MM.1S (cell line): ENCODE measurements around the gene ATP13A1.
"Not testable (repeated sequence)": the region's sequence is repeated elsewhere in the genome, so short reads cannot be mapped to it uniquely, and the experiment has no call there.

ENCODE experiments used
- DNase-seq: peaks from one replicate; pipeline ENCODE4 v3.0.0-alpha.2; 2015
- H2AFZ ChIP-seq: fragments of 300-600 bp; sonication (generic); 2 replicates; pipeline ENCODE4 v1.6.0; 2016; ENCODE audit warnings: antibody characterized with exemption, low read length
- H3F3A ChIP-seq: fragments of 300-600 bp; sonication (generic); 2 replicates; pipeline ENCODE4 v1.6.1; 2016; ENCODE audit warnings: mild to moderate bottlenecking, antibody characterized with exemption, low read length, moderate library complexity, mixed read lengths; ENCODE audit not compliant: insufficient read depth
- H3K27ac ChIP-seq: fragments of 300-600 bp; sonication (generic); 2 replicates; pipeline ENCODE4 v1.5.1; 2016; ENCODE audit warnings: mild to moderate bottlenecking, low read length
- H3K27me3 ChIP-seq: fragments of 300-600 bp; sonication (generic); replicated peaks from 2 replicates; pipeline ENCODE4 v1.6.0; 2016; ENCODE audit warnings: low read length; ENCODE audit not compliant: insufficient read depth
- H3K36me3 ChIP-seq: fragments of 300-600 bp; sonication (generic); replicated peaks from 2 replicates; pipeline ENCODE4 v1.6.1; 2016; ENCODE audit warnings: mild to moderate bottlenecking, low read length, mixed read lengths; ENCODE audit not compliant: insufficient read depth
- H3K4me1 ChIP-seq: fragments of 300-600 bp; sonication (generic); 2 replicates; pipeline ENCODE4 v1.6.1; 2016; ENCODE audit warnings: low read length, mixed read lengths
- H3K4me2 ChIP-seq: fragments of 300-600 bp; sonication (generic); 2 replicates; pipeline ENCODE4 v1.6.0; 2016; ENCODE audit warnings: low read depth, low read length
- H3K4me3 ChIP-seq: fragments of 300-600 bp; sonication (generic); 2 replicates; pipeline ENCODE4 v1.5.1; 2016; ENCODE audit warnings: low read length, mixed read lengths
- H3K79me2 ChIP-seq: fragments of 300-600 bp; sonication (generic); 2 replicates; pipeline ENCODE4 v1.6.1; 2016; ENCODE audit warnings: mixed run types, low read length, mixed read lengths
- H3K9ac ChIP-seq: fragments of 300-600 bp; sonication (generic); 2 replicates; pipeline ENCODE4 v1.6.1; 2016; ENCODE audit warnings: low read length, mixed read lengths
- H3K9me2 ChIP-seq: fragments of 300-600 bp; sonication (generic); replicated peaks from 2 replicates; pipeline ENCODE4 v1.6.1; 2016; ENCODE audit warnings: mild to moderate bottlenecking, low read length, mixed read lengths; ENCODE audit not compliant: insufficient read depth
- H3K9me3 ChIP-seq: fragments of 300-600 bp; sonication (generic); replicated peaks from 2 replicates; pipeline ENCODE4 v1.6.1; 2016; ENCODE audit warnings: mild to moderate bottlenecking, low read length, mixed read lengths; ENCODE audit not compliant: insufficient read depth
- H4K20me1 ChIP-seq: fragments of 300-600 bp; sonication (generic); 2 replicates; pipeline ENCODE4 v1.6.1; 2016; ENCODE audit warnings: mild to moderate bottlenecking, low read length, moderate library complexity, mixed read lengths; ENCODE audit not compliant: insufficient read depth
- CTCF ChIP-seq: fragments of 300-600 bp; sonication (generic); IDR thresholded peaks from 2 replicates; pipeline ENCODE4 v1.5.1; 2016; ENCODE audit warnings: antibody characterized with exemption, low read length, mixed read lengths
- EZH2 ChIP-seq: fragments of 300-600 bp; sonication (generic); optimal IDR thresholded peaks from 2 replicates; pipeline ENCODE3; 2017; ENCODE audit warnings: low read depth, mild to moderate bottlenecking, antibody characterized with exemption, low read length, mixed read lengths
- EZH2phosphoT487 ChIP-seq: fragments of 300-600 bp; sonication (generic); IDR thresholded peaks from 2 replicates; pipeline ENCODE4 v1.6.1; 2018; ENCODE audit warnings: antibody characterized with exemption, low read length

ATP13A1 gene

DNA sequence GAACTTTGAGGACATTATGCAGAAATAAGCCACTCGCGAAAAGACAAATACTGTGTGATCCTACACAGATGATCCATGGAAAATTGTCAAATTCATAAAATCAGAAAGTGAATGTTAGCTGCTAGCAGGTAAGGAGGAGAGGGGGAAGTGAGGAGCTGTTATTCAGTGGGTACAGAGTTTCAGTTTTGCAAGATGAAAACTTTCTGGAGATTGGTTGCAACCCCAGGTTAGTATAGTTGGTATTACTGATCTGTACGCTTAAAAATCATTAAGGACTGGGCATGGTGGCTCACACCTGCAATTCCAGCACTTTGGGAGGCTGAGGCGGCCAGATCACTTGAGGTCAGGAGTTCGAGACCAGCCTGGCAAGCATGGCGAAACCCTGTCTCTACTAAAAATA is 23.1 kb upstream of the ATP13A1 start:
- TF ChIP-seq CTCF (no peak), EZH2phosphoT487 (no peak), EZH2 (no peak)
- Histone ChIP-seq H3K79me2 (no peaks in the 10 kb centered on the region), H3K27ac (no peak overlapping the region), H3K9ac (no peak overlapping the region), H3F3A (no peaks in the 10 kb centered on the region), H3K4me2 (no peak overlapping the region), H3K9me3 (no peaks in the 10 kb centered on the region), H3K9me2 (no peaks in the 10 kb centered on the region), H4K20me1 (no peaks in the 10 kb centered on the region), H3K36me3 (no peaks in the 10 kb centered on the region), H2AFZ (no peak overlapping the region), H3K27me3 (no peaks in the 10 kb centered on the region), H3K4me3 (no peak overlapping the region), H3K4me1 (no peaks in the 10 kb centered on the region)
- no peak for DNase-seq

DNA sequence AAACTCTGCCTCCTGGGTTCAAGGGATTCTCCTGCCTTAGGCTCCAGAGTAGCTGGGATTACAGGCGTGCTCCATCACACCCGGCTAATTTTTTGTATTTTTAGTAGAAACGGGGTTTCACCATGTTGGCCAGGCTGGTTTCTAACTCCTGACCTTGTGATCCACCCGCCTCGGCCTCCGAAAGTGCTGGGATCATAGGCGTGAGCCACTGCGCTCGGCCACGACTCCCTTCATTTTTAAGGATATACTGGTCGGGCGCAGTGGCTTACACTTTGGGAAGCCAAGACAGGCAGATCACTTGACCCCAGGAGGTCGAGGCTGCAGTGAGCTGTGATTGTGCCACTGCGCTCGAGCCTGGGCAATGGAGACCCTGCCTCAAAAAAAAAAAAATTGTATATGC is 22.6 kb upstream of the ATP13A1 start:
- not testable (repeated sequence) for H3K27me3 ChIP-seq, H2AFZ ChIP-seq, H3K4me2 ChIP-seq, H3K79me2 ChIP-seq, H3K9me2 ChIP-seq, H3K4me1 ChIP-seq, H4K20me1 ChIP-seq, H3K9me3 ChIP-seq, H3F3A ChIP-seq, H3K36me3 ChIP-seq, H3K27ac ChIP-seq, H3K9ac ChIP-seq, H3K4me3 ChIP-seq, DNase-seq

GRCh38 chr19:19679176-19680073 is 15.9 kb upstream of the ATP13A1 start:
- H3K9ac ChIP-seq = no peak overlapping the region
- no peak overlapping the region for H3K4me2 ChIP-seq
- H3K36me3 ChIP-seq = peaks cover 36% of the 10 kb centered on the region
- no peaks in the 10 kb centered on the region for H3F3A ChIP-seq
- H3K4me1 ChIP-seq = no peaks in the 10 kb centered on the region
- no peak overlapping the region for H3K4me3 ChIP-seq
- no peaks in the 10 kb centered on the region for H4K20me1 ChIP-seq
- no peak for DNase-seq
- no peak overlapping the region for H2AFZ ChIP-seq
- no peaks in the 10 kb centered on the region for H3K9me2 ChIP-seq
- H3K27ac ChIP-seq = no peak overlapping the region
- peaks cover 7% of the 10 kb centered on the region for H3K79me2 ChIP-seq
- no peaks in the 10 kb centered on the region for H3K27me3 ChIP-seq
- TF ChIP-seq CTCF (no peak), EZH2phosphoT487 (no peak), EZH2 (no peak)
- H3K9me3 ChIP-seq = 0 out of 2 replicates have a peak, but pooled peaks cover 3% of the 10 kb centered on the region

GRCh38 chr19:19677579-19677978 is 14.1 kb upstream of the ATP13A1 start:
- no peak overlapping the region for H3K9ac ChIP-seq

More at GRCh38 chr19:19677579-19677978, 14.1 kb upstream of the ATP13A1 start:
- H2AFZ ChIP-seq = no peak overlapping the region
- H3K27ac ChIP-seq = no peak overlapping the region
- no peaks in the 10 kb centered on the region for H4K20me1 ChIP-seq
- no peaks in the 10 kb centered on the region for H3K27me3 ChIP-seq
- TF ChIP-seq EZH2phosphoT487 (no peak), EZH2 (no peak), CTCF (no peak)
- H3F3A ChIP-seq = no peaks in the 10 kb centered on the region
- H3K79me2 ChIP-seq = peaks cover 16% of the 10 kb centered on the region
- H3K4me1 ChIP-seq = no peaks in the 10 kb centered on the region
- no peak for DNase-seq
- 0 out of 2 replicates have a peak, but pooled peaks cover 3% of the 10 kb centered on the region for H3K9me3 ChIP-seq
- peaks cover 36% of the 10 kb centered on the region for H3K36me3 ChIP-seq
- no peaks in the 10 kb centered on the region for H3K9me2 ChIP-seq
- H3K4me3 ChIP-seq = no peak overlapping the region
- no peak overlapping the region for H3K4me2 ChIP-seq
